HG03095 (cell line): Measurements from ENCODE around the gene ZNF609.

ENCODE experiments used
- ATAC-seq: cut with Tn5 transposase; IDR thresholded peaks from one replicate; pipeline ENCODE4 v1.9.1; 2021; ENCODE audit warnings: moderate library complexity; ENCODE audit not compliant: unreplicated experiment

Gene ZNF609

DNA sequence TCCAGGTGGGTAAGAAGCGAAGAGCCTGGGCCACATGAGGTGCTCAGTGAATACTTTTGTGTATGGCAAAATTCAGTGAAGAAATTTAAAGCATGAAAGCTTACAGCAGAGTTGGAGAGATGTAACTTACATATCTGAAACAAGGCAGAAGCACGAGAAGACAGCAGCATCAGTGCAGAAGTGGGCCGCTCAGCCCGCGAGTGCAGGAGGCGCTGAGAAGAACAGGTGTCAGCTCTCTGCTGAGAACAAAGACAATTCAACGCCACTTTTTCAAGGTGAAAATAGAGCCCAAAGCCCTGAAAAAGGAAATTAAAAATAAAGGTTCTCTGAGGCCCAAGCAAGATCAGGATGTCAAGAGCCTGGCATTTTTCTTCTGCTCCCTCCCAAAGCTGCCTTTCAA lies 256.8 kb downstream of the ZNF609 start:
- no peak for ATAC-seq

DNA sequence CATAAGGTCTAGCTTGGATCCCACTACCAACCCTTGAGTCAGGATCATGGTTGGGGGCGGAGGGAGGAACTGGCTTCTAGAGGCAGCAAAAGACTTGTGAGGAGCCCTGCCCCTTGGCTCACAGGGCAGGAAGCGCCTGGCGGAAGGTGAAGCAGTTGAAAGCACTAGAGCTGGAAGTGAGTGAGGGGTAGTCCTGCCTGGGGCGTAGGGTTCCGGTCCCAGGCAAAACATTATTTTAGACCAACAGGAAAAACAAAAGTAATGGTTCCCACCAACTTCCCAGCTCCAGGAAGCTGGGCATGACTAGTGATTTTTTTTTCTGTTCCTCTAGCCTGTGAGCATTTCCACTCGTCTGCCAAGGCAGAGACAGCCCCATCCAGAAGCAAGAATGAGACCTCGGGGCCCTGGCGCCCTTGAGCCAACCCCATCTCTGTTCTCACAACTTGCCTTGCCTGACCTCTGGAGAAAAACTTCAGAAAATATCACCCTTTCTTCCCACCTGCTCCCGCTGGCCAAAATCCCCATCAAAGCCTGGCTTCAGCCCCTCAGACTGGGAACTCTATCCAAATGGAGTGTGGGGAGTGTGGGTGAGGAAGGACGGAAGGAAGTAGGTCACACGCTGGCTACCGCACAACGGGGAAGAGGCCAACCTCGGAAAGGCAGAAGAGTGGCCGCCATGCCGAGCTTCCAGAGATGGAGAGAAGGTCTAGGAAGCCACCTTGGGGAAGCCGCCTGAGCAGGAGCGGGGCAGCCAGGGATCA lies 257.5 kb downstream of the ZNF609 start:
- ATAC-seq: no peak

DNA sequence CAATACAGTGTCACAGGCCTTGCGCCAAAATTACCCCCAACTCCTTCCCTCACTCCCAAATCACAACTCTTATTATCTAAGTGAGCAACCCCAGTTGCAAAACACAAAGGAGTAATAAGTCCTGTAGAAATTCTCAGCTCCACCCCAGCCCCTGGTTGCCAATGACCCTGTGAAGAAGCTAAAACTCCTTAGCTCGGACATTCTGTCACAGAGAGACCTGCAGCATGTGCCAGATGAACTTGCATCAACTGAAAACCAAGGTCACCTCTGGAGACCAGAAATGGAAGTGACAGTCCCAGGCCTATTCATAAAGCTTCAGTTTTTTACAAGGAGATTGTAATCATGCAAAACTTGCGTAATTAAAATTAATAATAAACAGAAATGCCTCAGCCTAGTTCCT lies 259.8 kb downstream of the ZNF609 start:
- no peak for ATAC-seq

DNA sequence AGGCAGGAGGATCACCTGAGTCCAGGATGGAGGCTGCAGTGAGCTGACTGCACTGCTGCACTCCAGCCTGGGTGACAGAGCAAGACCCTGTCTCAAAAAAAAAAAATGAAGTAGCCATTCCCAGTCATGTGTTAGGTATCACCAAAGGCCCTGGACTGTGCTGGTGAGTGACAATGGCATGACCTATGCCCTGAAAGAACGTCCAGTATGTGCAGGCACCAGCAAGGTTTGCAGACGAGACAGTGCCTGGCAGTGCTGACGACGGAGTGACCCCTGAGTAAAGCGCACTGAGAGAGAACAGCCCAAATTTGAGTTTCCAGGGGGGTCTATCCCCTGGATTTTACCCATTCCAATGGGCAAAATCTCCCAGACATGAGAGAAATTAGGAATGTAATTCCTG lies 269.8 kb downstream of the ZNF609 start:
- no peak for ATAC-seq

DNA sequence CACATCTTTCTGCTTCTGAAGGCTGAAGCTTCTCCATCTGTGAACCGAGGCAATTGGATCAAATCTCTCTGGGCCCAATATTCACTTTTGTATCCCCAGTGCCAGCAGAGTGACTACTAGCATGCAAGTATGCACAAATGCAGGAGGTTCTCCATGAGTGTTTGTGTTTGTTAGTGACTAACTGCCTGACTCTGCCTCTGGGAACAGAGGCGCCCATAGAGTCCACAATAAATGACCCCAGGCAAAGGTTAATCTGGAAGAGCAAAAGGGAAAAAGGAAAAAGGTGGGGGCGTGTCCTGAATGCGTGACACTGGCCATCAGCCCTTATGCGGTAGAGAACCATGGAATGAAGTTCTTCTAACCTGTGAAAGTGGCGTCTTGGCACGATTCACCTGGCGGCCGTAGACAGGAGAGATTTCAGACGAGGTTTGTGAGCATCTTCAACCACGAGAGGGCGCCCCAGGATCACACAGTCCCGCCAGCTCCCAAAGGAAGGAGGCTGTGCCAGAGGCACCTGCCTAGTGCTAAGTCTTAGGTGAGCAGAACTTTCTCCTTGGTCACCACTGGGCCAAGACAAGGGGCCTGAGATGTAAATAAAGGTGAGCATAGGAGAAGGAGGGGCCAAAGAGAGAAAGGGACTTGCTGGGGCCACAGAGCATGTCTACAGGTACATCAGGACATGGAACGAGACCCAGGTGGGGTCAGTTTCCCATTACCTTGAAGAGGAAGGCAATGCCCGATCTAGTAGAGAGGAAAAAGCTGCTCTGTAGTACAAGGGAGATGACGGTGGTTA lies 270.8 kb downstream of the ZNF609 start:
- ATAC-seq: peak; percentile 55

DNA sequence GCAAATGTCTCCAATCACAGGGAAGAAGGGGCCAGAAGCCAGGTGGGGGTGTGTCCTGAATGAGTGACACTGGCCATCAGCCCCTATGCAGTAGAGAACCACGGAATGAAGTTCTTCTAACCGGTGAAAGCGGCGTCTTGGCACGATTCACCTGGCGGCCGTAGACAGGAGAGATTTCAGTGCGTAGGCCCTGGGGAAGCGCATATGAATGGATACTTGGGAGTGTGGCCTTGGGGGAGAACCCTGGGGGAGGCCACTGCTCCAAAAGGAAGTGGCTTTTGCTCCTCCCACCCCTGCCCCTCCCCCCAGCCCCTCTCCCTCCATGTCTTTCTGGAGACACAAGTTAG lies 271.4 kb downstream of the ZNF609 start:
- no peak for ATAC-seq

DNA sequence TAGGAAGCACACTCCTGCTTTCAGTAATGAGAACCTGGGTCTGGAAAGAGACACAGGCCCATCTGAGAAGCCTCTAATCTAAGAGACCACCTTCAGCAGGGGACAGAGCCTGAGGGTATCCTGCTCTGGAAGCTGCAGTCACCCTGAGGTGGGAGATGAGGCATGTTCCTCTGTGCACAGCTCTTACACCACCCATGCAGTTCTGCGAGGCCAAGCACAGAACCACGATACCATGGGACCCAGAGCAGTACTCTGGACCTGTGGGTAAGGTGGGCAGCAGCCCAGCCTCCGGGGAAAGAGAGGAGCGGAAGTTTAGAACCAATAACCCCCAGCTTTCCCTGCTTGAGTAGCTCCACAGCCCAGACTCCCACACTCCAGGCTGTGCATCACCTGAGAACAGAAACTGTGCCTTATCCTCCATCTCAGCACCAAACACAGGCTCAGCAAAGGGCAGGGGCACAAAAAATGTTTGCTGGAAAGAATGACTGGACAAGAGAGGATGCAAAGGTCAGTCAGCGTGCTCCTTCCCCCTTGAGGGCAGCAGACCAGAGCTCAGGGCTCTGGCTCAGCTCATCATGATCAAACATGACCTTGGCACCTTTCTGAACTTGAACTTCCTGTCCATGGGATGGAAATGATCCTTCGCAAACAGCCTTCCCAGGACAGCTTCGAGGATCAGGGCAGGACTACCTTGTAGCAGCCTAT lies 271.9 kb downstream of the ZNF609 start:
- ATAC-seq: no peak
